ENCODE data around the gene HERC2. TPM values are rescaled to one million over a fixed set of nuclear protein-coding genes. Genes with fewer than 3 reads are reported as not detected.

The HERC2 gene
- total RNA-seq, 3 donors from 2014 or later (not counting 1 experiment from before 2014, with no cell fraction given): 54.2 to 64.0 (median 63.9) TPM

DNA sequence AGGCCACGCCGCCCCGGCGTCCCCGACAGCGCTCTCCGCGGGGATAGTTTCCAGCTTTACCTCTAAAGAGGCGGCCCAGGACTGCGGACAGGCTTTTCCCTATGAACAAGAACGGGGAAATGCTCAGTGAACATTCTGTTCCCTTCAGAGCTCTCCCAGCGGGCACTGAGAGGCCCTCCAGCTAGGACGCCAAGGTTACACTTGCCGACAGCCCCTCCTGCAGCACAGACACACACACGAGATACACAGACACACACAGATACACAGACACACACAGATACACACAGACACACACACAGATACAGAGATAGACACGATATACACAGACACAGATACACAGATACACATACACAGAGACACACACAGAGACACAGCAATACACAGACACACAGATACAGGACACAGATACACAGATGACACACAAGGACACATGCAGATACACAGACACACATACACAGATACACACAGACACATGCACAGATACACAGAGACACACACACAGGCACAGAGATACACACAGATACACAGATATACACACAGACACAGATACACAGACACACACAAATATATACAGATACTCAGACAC is 222.3 kb downstream of the HERC2 start:
- DNase-seq: no peak
- H3K27me3 ChIP-seq (ENCODE audit: control insufficient read depth, insufficient read depth, low read length): peaks cover 25% of the 10 kb centered on the region

DNA sequence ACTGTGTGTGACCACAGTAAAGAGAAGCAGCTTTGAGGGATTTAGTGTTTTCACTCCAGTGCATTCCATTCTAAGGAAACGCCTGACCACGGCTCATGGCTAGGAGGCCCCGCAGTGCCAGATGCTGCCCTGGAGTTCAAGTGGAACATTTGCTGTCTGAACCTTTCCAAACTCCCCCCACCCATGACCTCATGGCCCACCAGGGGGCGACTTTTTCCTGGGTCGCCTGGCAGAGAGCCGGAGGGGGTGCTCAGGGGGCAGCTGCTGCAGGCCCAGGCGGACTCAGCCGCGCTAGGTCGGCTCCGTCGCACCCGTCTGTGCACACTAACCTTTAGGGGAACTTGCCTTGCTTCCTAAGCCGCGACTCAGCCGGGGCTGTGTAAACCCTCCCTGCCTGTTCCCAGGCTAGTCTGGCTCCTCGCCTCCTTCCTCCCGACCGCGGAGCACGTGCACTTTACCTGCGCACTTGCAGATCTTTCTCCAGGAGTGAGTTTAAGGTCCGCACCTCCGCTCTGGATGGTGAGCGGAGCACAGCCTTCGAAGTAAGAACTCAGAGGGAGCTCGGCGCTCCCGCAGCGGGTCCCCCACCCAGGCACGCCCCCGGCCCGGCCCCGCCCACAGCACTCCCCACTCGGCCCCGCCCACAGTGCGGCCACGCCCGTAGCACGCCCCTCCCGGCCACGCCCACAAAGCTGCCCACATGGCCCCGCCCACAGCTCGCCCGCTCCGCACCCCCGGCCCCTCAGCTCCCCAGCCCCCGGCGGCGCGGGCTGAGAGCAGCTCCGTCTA is 223.0 kb downstream of the HERC2 start, which contains the start of gene OCA2:
Gene OCA2 (minus strand): TSS at position 550 of the 789 bp plus-strand sequence. CDS start 17,441 bp downstream, outside the sequence.
- H3K4me1 Mint-ChIP-seq: peaks cover 26 to 45% of the 10 kb centered on the region in 2 donors
- peak; percentile 38 to 67 for DNase-seq
- intact Hi-C loops (cut with micrococcal nuclease): no loop called here
- Histone ChIP-seq H3K9me3 (ENCODE audit: control insufficient read depth, insufficient read depth, low read length) (no peaks in the 10 kb centered on the region), H3K4me1 (ENCODE audit: control insufficient read depth, insufficient read depth, low read length) (peaks cover 39% of the 10 kb centered on the region), H3K4me3 (ENCODE audit: low read length) (no peak within 1 kb of the TSS), H3K27me3 (ENCODE audit: control insufficient read depth, insufficient read depth, low read length) (peaks cover 28% of the 10 kb centered on the region), H3K36me3 (ENCODE audit: control insufficient read depth, insufficient read depth, low read length) (no peaks in the 10 kb centered on the region), H3K27ac (ENCODE audit: low read length) (no peak within 1 kb of the TSS)
- H3K9me3 Mint-ChIP-seq: no peaks in the 10 kb centered on the region
- WGBS (ENCODE audit: insufficient coverage): 3% methylated on average over 52 of the region's 52 CpGs
- no peaks in the 10 kb centered on the region for H3K36me3 Mint-ChIP-seq
- no peak within 1 kb of the TSS for H3K27ac Mint-ChIP-seq
- ATAC-seq: peak; percentile 13 to 40 (median 15)
- peak within 1 kb of the TSS; percentile 78 for H3K4me3 Mint-ChIP-seq
- TF ChIP-seq, protein P1, sequence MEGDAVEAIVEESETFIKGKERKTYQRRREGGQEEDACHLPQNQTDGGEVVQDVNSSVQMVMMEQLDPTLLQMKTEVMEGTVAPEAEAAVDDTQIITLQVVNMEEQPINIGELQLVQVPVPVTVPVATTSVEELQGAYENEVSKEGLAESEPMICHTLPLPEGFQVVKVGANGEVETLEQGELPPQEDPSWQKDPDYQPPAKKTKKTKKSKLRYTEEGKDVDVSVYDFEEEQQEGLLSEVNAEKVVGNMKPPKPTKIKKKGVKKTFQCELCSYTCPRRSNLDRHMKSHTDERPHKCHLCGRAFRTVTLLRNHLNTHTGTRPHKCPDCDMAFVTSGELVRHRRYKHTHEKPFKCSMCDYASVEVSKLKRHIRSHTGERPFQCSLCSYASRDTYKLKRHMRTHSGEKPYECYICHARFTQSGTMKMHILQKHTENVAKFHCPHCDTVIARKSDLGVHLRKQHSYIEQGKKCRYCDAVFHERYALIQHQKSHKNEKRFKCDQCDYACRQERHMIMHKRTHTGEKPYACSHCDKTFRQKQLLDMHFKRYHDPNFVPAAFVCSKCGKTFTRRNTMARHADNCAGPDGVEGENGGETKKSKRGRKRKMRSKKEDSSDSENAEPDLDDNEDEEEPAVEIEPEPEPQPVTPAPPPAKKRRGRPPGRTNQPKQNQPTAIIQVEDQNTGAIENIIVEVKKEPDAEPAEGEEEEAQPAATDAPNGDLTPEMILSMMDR (IDR thresholded peaks at IDR 0.05): no peak
- peaks cover 27 to 33% of the 10 kb centered on the region in 2 donors for H3K27me3 Mint-ChIP-seq (ENCODE audit: low read depth in 2 of 2)

More for the DNA sequence above, 222.3 kb downstream of the HERC2 start:
- Histone ChIP-seq H3K36me3 (ENCODE audit: control insufficient read depth, insufficient read depth, low read length) (no peaks in the 10 kb centered on the region), H3K4me3 (ENCODE audit: low read length) (no peak overlapping the region), H3K4me1 (ENCODE audit: control insufficient read depth, insufficient read depth, low read length) (peaks cover 33% of the 10 kb centered on the region), H3K9me3 (ENCODE audit: control insufficient read depth, insufficient read depth, low read length) (no peaks in the 10 kb centered on the region), H3K27ac (ENCODE audit: low read length) (no peak overlapping the region)
- intact Hi-C loops (cut with micrococcal nuclease): no loop called here
- WGBS (ENCODE audit: insufficient coverage): 14% methylated on average over 16 of the region's 16 CpGs
- peaks cover 25 to 31% of the 10 kb centered on the region in 2 donors for H3K27me3 Mint-ChIP-seq (ENCODE audit: low read depth in 2 of 2)
- H3K4me3 Mint-ChIP-seq: peak overlapping the region; percentile 49
- no peaks in the 10 kb centered on the region for H3K9me3 Mint-ChIP-seq
- TF ChIP-seq, protein P1 (IDR thresholded peaks at IDR 0.05): no peak
- ATAC-seq: no peak
- no peak overlapping the region for H3K27ac Mint-ChIP-seq
- H3K36me3 Mint-ChIP-seq: no peaks in the 10 kb centered on the region
- H3K4me1 Mint-ChIP-seq: peaks cover 26 to 45% of the 10 kb centered on the region in 2 donors

DNA sequence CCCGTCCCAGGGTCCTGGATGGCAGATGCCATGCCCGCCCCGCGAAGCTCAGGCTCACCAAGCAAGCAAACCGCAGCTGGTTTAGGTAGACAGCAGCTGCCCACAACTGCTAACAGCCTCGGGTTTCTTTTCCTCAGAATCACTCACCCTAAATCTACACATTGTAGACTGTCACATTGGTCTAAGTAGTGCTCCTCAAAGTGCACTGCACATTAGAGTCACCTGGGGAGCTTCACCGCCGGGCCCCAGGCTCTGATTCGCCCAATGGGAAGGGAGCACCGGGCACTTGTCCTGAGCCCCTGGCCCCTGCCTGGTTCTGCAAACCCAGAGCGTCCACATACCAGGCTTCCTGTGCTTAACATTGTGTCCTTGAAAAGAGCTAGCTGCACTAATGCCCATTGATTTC is 223.6 kb downstream of the HERC2 start:
- intact Hi-C loops (cut with micrococcal nuclease): no loop called here
- Histone ChIP-seq H3K4me3 (ENCODE audit: low read length) (no peak overlapping the region), H3K9me3 (ENCODE audit: control insufficient read depth, insufficient read depth, low read length) (no peaks in the 10 kb centered on the region), H3K27ac (ENCODE audit: low read length) (no peak overlapping the region), H3K36me3 (ENCODE audit: control insufficient read depth, insufficient read depth, low read length) (no peaks in the 10 kb centered on the region), H3K4me1 (ENCODE audit: control insufficient read depth, insufficient read depth, low read length) (peaks cover 39% of the 10 kb centered on the region), H3K27me3 (ENCODE audit: control insufficient read depth, insufficient read depth, low read length) (peaks cover 34% of the 10 kb centered on the region)
- TF ChIP-seq, protein P1 (IDR thresholded peaks at IDR 0.05): no peak
- ATAC-seq (no peak), DNase-seq (no peak)
- Mint-ChIP-seq H3K4me3 (peak overlapping the region; percentile 78), H3K9me3 (no peaks in the 10 kb centered on the region), H3K36me3 (no peaks in the 10 kb centered on the region), H3K27ac (no peak overlapping the region), H3K4me1 (peaks cover 26 to 49% of the 10 kb centered on the region in 2 donors), H3K27me3 (ENCODE audit: low read depth in 2 of 2) (peaks cover 33 to 39% of the 10 kb centered on the region in 2 donors)
- 46% methylated on average over 11 of the region's 11 CpGs for WGBS (ENCODE audit: insufficient coverage)
